T-helper 2 cell treated with Interferon-gamma antibody and Interleukin-4, amounts not matched to agents 100 ng/mL and 5 ng/mL, for 36 hours (primary cell): Measurements from ENCODE around the gene NRDC. TPM values are rescaled to one million over a fixed set of nuclear protein-coding genes. Genes with fewer than 3 reads are reported as not detected.
"Not testable (repeated sequence)": the region's sequence is repeated elsewhere in the genome, so short reads cannot be mapped to it uniquely, and the experiment has no call there.

Source experiments
- intact Hi-C: fragments of 100-400 bp; cut with micrococcal nuclease; formaldehyde crosslinking; loops from one replicate; pipeline ENCODE4 v1.15.1; 2023
- total RNA-seq: library from RNA; stranded (reverse); gene quantifications from 2 replicates; pipeline ENCODE4 v1.2.3, GENCODE V29; 2022

Gene NRDC
- total RNA-seq, 1 donor from 2014 or later: 176 TPM

GRCh38 chr1:51847294-51847920 lies 31.1 kb downstream of the NRDC start:
- intact Hi-C loops: no loop called here

- intact Hi-C loops: no loop called here
These were observed 34.6 kb downstream of the NRDC start for GRCh38 chr1:51843948-51844347.

GRCh38 chr1:51842261-51842660 lies 36.3 kb downstream of the NRDC start:
- intact Hi-C loops: no loop called here

GRCh38 chr1:51840743-51841461 lies 37.6 kb downstream of the NRDC start:
- intact Hi-C loops: no loop called here

- intact Hi-C loops: no loop called here
These were observed 38.3 kb downstream of the NRDC start for GRCh38 chr1:51840182-51840581.

GRCh38 chr1:51839094-51839493 lies 39.4 kb downstream of the NRDC start:
- intact Hi-C loops: no loop called here

GRCh38 chr1:51837243-51837642 lies 41.3 kb downstream of the NRDC start:
- intact Hi-C loops: no loop called here

GRCh38 chr1:51833700-51834099 lies 44.8 kb downstream of the NRDC start:
- intact Hi-C loops: no loop called here

GRCh38 chr1:51829058-51829457 lies 49.5 kb downstream of the NRDC start:
- intact Hi-C loops: no loop called here

- intact Hi-C loops: no loop called here
These were observed 58.7 kb downstream of the NRDC start for GRCh38 chr1:51819810-51820209.

- intact Hi-C loops: not testable (repeated sequence)
These were observed 59.5 kb downstream of the NRDC start for GRCh38 chr1:51819021-51819420.

GRCh38 chr1:51818487-51818886 lies 60.0 kb downstream of the NRDC start:
- intact Hi-C loops: no loop called here

- intact Hi-C loops: no loop called here
These were observed 64.0 kb downstream of the NRDC start for GRCh38 chr1:51814513-51814912.

GRCh38 chr1:51799372-51799771 lies 79.2 kb downstream of the NRDC start:
- intact Hi-C loops: no loop called here

- intact Hi-C loops: no loop called here
These were observed 83.7 kb downstream of the NRDC start for GRCh38 chr1:51794868-51795267.

GRCh38 chr1:51794260-51794659 lies 84.3 kb downstream of the NRDC start:
- intact Hi-C loops: no loop called here

- intact Hi-C loops: no loop called here
These were observed 85.7 kb downstream of the NRDC start for GRCh38 chr1:51792864-51793263.

- intact Hi-C loops: no loop called here
These were observed 86.6 kb downstream of the NRDC start for GRCh38 chr1:51791888-51792287.

- intact Hi-C loops: no loop called here
These were observed 88.1 kb downstream of the NRDC start for GRCh38 chr1:51790385-51790784.

- intact Hi-C loops: no loop called here
These were observed 89.2 kb downstream of the NRDC start for GRCh38 chr1:51789342-51789741.

GRCh38 chr1:51788938-51789337 lies 89.6 kb downstream of the NRDC start:
- intact Hi-C loops: no loop called here

- intact Hi-C loops: no loop called here
These were observed 93.5 kb downstream of the NRDC start for GRCh38 chr1:51784997-51785421.

- intact Hi-C loops: no loop called here
These were observed 97.6 kb downstream of the NRDC start for GRCh38 chr1:51780927-51781326.
